Measurements from ENCODE around the gene NUMB.
"Not testable (repeated sequence)": the region's sequence is repeated elsewhere in the genome, so short reads cannot be mapped to it uniquely, and the experiment has no call there.

NUMB gene

DNA sequence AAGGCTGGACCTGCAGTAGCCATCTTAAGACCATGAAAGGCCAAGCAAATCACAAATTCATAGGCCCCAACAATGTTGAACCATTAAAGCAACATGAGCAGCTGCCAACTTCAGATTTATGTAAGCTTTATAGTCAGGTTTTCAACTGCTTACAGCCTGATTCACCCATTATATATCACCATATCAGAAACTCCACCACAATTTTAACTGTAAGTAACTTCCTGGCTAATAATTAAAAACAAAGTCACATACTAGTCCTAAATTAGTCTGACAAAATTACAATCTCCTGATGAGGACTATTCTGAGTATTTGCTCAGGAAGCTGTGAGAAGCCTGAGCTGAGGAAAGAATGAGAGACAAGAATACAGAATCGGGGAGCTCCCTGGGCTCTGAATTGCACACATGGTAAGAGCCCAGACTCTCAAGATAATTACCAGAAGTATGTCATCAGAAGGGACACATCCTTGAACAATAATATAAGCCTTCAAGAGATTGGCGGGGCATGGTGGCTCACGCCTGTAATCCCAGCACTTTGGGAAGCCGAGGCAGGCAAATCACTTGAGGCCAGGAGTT, 55.1 kb downstream of the NUMB start:
- no peak for DNase-seq

DNA sequence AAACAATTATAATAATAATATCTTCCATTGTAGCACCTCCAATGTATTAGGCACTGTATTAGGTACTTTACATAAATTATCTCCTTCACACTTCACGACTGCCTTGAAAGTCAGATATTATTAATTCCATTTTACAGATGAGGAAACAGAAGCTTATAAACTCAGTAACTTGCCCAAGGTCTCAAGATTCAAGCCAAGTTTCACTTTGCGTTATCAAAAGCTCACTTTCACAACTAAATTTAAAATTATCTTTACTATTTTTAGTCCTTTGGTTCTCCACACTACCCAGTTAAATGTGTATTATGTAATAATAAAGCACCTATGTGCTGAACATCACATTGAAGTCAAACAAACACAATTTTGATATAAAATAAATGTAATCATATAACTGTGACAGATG, 55.8 kb downstream of the NUMB start:
- no peak for DNase-seq

- no peak for DNase-seq
These were observed 60.5 kb downstream of the NUMB start for GRCh38 chr14:73397810-73398209.

DNA sequence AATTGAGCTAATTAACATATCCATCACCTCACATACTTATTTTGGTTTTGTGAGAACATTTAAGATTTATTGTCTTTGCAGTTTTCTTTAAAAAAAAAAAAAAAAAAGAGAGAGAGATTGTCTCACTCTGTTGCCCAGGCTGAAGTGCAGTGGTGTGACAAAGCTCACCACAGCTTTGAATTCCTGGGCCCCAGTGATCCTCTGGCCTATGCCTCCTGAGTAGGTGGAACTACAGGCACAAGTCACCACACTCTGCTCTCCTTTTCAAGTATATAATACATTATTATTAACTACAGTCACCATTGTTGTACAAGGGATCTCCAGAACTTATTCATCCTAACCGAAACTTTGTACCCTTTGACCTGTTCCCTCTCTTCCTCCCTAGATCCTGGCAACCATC, 64.0 kb downstream of the NUMB start:
- DNase-seq = no peak

DNA sequence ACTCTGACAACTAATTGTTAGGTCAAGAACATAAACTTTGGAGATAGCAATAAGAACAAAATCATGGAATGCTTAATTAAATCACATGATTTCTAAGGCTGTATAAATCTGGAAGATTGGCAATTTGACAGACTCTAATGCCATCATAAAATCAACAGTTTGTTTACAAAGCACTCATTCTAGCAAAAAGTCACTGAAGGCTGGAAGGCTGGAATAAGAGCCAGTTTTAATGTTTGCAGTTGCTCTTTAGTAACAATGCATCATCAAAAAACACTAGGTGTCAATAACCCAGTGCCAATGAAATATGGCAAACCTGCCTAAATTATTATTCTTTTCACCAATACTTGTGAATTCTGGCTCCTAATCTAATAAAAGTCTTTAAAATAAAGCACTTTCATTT, 65.0 kb downstream of the NUMB start:
- DNase-seq = no peak

GRCh38 chr14:73392329-73393257, 65.8 kb downstream of the NUMB start:
- DNase-seq = no peak

GRCh38 chr14:73387860-73388259, 70.5 kb downstream of the NUMB start:
- DNase-seq = not testable (repeated sequence)

GRCh38 chr14:73386342-73386741, 72.0 kb downstream of the NUMB start:
- no peak for DNase-seq

DNA sequence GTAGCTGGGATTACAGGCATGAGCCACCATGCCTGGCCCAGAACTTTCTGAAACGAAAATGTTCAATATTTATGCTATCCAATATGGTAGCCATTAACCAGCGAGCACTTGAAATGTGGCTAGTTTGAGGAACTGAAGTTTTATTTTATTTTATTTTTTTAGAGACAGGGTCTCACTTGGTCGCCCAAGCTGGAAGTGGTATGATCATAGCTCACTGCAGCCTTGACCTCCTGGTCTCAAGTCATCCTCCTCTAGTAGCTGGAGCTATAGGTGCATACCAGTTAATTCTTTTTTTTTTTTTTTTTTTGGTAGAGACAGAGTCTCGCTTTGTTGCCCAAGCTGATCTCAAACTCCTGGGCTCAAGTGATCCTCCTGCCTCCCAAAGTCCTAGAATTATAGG, 73.3 kb downstream of the NUMB start:
- not testable (repeated sequence) for DNase-seq

DNA sequence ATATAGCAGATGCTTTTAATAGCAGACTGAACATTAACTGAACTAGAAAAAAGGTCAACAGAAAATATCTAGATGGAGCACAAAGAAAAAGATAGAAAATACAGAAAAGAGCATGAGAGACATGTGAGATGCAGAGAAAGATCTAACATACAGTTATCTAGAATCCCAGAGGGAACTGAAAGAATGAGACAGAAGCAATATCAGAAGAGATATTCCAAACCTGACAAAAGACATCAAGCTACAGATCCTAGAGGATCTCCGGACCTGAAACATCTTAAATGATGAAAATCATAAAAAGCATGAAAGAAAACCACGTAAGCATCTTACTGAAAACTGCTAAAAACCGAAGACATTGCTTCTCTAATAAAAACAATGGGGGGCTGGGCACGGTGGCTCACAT, 75.0 kb downstream of the NUMB start:
- no peak for DNase-seq

- no peak for DNase-seq
These were observed 76.8 kb downstream of the NUMB start for GRCh38 chr14:73381380-73382013.

GRCh38 chr14:73376585-73376984, 81.8 kb downstream of the NUMB start:
- no peak for DNase-seq

- DNase-seq = no peak
These were observed 82.5 kb downstream of the NUMB start for GRCh38 chr14:73375861-73376260.

- no peak for DNase-seq
These were observed 84.1 kb downstream of the NUMB start for GRCh38 chr14:73374218-73374617.

- no peak for DNase-seq
These were observed 85.8 kb downstream of the NUMB start for GRCh38 chr14:73372529-73372928.

GRCh38 chr14:73370561-73370960, 87.8 kb downstream of the NUMB start:
- DNase-seq = no peak

- no peak for DNase-seq
These were observed 88.9 kb downstream of the NUMB start for GRCh38 chr14:73369428-73369827.

GRCh38 chr14:73368616-73369015, 89.7 kb downstream of the NUMB start:
- DNase-seq = no peak

- no peak for DNase-seq
These were observed 92.6 kb downstream of the NUMB start for GRCh38 chr14:73365727-73366126.

DNA sequence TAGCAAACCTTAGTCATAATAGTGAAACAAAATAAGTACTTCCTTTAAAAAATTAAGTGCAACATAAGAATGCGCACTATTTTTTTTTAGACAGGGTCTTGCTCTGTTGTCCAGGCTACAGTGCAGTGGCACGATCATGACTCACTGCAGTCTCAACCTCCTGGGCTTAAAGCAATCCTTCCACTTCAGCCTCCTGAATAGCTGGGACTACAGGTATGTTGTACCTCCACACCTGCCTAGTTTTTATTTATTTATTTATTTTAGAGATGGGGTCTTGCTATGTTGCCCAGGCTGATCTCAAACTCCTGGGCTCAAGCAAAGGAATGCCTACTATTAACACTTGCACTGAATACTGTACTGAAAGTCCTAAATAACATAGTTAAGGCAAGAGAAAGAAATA, 93.8 kb downstream of the NUMB start:
- DNase-seq = no peak

DNA sequence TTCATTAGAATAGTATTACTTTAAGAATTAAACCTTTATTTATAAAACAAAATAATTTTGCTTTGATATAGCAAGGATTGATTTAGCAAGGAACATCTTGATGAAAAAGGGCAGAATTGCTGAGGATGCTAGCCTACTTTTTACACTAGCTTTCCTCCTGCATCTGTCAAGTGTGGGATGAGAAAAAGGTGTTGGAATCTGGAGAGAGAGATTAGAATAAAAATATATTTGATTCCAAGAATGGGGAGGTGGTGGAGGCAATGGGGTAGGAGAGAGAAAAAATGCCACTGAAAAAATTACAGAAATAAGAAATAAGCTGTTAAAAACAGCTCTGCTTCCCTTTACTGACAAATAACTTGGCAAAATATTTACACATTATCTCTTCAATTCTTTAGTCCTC, 98.9 kb downstream of the NUMB start:
- DNase-seq = no peak

DNA sequence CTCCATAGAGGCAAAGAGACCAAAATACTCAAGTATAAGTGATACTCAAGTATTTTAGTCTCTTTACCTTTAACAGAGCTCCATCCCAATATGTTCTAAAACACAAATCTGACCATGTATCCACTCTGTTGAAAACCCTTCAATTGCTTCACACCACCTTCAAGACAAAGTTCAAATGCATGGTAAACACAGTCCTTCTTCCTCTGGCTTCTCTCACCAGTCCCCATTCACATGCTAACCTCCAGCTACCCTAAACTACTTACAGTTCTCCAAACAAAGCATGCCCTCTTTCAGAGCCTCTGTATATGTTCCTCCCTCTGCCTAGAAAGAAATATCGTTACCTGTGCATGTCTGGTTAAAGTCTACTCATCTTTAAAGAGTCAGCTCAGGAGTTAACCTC, 100.2 kb downstream of the NUMB start:
- DNase-seq = no peak

DNA sequence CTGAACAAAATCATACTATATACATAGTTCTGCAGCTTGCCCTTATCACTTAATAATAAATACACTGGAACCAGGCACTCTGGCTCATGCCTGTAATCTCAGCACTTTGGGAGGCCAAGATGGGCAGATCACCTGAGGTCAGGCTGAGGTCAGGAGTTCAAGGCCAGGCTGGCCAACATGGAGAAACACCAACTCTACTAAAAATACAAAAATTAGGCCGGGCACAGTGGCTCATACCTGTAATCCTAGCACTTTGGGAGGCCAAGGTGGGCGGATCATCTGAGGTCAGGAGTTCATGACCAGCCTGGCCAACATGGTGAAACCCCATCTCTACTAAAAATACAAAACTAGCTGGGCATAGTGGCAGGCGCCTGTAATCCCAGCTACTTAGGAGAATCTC, 109.3 kb downstream of the NUMB start:
- DNase-seq = not testable (repeated sequence)

DNA sequence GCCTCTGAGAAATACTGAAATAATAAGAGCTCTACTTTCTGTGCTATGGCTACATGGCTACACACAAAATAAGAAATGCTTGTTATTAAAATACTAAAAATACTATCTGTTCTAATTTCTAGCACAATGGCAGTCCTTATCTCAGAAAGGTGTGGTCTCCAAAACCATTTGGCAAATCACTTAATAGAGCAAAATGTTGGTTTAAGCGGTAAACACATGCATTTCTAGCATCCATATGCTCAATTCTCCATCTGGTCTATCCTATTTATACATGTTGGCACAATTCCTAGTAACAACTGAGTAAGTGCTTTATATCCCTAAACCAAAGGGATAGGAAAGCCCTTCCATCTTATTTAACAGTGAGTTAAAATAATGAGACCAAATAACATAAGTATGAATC, 114.0 kb downstream of the NUMB start:
- no peak for DNase-seq

Measured in stimulated activated CD4-positive, alpha-beta T cell treated with anti-CD3 and anti-CD28 coated beads, Interleukin-12 subunit alpha, Interleukin-12 subunit beta, amount 100 ng/mL, for 4 hours (primary cell).